ENCODE measurements around the gene ABCC4.

GRCh38 chr13:95307507-95307906 lies 6.3 kb upstream of the ABCC4 start:
- TF ChIP-seq POLR2A (IDR thresholded peaks at IDR 0.05): no peak
- no peak for TF ChIP-seq CTCF (IDR thresholded peaks at IDR 0.05)
- TF ChIP-seq EP300 (IDR thresholded peaks at IDR 0.05): no peak

Data from stomach (tissue), 4 donors.